C4-2B (cell line): ENCODE data around the gene SLC4A1.

Experiments
- ZFX ChIP-seq: fragments of 450-650 bp; IDR thresholded peaks from 2 replicates; pipeline ENCODE4 v1.6.1; 2017
- TF ChIP-seq, protein P1 (sequence below): fragments of 450-650 bp; conservative IDR thresholded peaks from 2 replicates; pipeline ENCODE4 v1.5.1; 2017; ENCODE audit warnings: mild to moderate bottlenecking

DNA sequence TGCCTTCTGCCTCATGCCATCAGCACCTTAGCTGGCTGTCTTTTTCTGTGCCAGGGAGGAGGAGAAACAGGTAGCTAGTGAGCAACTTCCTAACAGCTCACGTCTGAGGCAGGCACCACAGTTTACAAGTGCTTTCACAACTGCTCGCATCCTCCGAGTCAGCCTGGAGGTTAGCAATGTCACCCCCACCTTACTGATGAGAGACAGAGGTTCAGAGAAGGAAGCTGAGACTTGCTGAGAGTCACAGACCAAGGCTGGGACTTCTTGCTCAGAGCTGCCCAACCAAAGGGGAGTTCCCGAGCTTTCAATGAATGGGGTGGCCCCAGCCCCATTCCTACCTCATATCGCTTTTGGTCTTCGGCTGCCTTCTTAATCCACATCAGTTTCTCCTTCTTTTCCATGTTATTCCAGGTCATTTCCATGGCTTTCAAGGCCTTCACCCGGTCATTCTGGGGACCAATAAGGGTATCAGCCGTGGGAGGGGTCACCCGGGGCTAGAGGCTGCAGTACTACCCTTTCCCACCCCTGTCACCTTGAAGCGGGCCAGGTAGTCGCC is 58.1 kb downstream of the SLC4A1 start:
- TF ChIP-seq, protein P1, sequence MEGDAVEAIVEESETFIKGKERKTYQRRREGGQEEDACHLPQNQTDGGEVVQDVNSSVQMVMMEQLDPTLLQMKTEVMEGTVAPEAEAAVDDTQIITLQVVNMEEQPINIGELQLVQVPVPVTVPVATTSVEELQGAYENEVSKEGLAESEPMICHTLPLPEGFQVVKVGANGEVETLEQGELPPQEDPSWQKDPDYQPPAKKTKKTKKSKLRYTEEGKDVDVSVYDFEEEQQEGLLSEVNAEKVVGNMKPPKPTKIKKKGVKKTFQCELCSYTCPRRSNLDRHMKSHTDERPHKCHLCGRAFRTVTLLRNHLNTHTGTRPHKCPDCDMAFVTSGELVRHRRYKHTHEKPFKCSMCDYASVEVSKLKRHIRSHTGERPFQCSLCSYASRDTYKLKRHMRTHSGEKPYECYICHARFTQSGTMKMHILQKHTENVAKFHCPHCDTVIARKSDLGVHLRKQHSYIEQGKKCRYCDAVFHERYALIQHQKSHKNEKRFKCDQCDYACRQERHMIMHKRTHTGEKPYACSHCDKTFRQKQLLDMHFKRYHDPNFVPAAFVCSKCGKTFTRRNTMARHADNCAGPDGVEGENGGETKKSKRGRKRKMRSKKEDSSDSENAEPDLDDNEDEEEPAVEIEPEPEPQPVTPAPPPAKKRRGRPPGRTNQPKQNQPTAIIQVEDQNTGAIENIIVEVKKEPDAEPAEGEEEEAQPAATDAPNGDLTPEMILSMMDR = no peak
- no peak for TF ChIP-seq ZFX
